ENCODE data around the gene PTPRT.

Gene PTPRT

DNA sequence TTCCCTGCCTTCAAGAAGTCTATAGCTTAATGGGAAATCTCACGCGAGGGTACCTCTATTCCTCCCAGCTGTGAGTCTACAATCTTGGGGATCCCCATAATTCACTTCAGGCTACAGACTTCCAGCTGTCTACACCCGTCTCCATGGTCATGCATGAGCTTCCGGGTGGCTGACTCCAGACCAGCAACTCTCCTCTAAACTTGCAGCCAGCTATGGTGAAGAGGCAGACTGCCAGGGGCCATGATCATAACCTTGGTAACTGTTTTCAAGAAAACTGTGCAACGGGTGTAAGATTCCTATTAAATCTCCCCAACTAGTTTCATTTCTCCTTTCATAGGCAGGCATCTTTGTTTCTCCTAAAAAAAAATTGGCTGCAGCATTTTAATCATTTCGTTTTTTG, 1037.1 kb downstream of the PTPRT start:
- no peak for DNase-seq

DNA sequence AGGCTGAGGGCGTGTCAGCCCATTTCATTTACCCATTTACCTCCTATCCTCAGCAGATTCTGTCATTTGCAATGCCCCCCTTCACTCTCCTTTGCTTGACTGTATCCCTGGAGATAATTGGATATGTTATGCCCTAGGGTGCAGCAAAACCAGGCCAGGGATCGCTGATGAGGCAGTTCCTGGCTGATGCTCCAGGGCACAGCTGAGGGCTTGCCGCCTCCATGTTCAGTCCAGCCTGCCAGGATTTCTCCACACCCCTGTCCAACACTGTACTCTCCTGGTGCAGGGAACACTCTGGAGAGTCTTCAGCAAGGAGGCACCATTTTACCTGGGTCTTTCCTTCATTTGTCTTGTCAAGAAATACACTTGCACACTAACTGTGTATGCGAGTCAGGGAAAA, 1039.5 kb downstream of the PTPRT start:
- DNase-seq, result no peak

DNA sequence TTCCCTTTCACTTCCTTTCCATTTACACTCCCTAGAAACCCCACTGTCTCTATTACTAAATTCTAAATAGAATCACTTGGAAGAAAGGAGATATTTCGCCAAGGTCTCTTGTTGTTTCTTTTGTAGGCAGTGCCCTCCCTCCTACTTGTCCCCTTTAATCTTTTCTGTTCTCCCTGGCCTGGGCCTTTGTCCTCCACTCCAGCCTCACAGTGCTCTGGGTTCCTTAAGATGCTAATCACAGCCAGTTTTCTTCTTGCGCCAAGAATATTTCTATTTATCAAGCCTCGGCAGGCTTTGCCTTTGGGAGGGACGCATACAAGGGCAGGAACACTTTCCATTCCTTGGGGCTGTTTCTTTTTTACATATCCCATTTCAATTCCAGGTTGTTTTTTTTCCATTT, 1051.0 kb downstream of the PTPRT start:
- DNase-seq, result no peak

DNA sequence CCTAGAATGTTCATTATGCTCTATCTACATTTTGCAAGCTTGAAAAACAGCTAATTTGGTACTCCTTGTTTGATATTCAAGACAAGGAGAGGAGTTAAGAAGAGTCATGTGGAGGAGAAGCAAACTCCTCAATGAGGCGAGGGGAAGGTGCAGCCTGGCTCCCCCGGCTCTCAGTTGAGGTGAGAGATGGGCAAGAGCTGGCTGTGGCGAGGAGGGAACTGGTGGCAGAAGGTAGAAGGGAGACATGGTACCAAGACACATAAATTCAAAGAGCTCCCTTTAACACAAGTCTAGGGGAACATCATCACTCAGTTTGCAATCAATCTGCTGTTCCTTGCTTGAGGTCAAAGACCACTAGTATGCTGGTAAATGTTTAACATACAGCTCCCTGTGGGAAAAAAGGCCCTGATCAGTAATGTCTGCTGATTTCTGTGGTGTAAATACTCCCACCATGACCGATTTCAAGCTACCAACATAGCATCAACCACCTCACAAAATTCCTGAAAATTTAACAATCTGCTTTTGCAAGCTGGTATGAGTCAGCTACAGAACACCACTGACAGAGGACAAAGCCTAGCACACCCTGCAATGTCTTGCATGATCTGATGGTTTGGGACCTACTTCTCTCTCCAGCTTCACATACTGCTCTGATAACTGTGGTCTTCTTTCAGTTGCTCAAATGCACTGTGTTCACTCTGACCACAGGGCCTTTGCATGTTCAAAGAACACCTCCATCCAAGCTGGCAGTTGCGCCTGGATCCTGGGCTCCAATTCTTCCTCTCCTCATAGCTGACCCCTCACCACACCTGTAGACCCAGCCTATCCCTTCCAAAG, 1055.2 kb downstream of the PTPRT start:
- no peak for DNase-seq

DNA sequence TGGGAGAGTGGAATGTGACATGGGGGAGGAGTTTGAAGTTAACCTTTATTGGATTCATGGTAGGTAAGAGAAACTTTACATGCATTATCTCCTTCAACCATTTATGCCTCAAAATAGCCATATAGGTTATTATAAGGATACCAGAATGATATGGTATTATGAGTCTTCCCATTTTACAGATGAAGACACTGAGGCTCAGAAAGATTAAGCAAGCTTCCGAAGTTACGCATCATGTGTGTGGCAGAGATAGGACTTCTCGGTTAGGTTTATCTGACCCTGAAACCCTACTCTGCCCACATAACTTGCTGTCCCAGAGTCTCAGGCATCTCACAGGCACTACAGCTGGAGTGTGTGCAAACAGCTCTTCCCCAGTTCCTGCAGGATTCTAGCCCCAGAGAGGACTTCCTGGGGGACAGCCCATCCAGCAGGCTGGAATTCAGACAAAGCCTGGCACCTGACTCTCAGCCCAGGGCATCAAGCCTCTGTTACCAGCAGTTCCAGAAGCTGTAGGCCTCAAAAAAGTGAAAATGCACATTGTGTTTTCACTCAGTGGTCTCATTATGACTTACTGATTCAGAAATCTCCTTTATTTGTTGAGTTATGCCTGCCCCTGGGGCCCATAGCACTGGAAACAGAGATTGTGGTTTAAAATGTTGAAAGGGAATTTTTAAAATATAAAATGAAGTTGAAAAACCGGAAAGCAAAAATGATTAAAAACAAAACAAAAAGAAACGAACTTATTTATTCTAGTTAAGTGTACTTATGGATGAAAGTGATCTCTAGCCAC, 1058.7 kb downstream of the PTPRT start:
- no peak for DNase-seq

DNA sequence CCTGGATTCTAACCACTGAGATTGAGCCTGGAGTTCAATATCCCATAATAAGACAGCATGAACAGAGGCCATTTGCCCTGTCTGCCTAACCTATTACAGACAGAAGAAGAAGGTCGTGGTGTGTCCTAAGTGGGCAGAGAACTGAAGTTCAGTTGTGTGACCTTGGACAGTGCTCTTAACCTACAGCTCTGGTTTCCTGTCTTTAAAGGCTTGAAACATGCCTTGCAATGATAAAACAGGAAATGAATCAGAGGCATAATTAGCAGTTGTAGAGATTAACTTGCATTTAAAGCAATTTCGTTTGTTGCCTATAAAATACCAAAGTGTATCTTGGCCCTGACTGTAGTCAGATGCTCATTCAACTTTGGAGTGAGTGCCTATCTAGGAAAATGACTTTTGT, 1064.3 kb downstream of the PTPRT start:
- DNase-seq, result no peak

DNA sequence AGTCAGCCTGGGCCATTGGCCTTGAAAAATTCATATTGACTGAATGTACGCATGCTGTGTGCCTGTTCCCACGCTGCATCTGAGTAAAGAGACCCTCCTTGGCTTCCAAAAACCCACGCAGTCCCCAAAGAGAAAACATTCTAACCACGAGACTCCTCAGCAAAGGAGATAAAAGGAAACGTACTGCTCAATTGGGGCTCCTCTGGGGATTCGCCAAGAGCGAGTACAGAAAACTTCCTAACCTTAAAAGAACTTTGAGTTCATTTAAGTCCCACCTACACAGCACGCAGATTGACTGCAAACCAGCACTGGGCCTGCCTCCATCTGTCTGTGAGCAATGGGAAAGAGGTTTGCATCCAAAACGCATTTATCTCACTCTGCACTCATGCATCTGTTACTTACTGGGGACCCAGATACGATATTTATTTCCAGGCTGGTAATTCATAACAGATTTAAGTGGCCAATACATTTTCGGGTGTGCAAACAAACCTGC, 1065.7 kb downstream of the PTPRT start:
- DNase-seq, result no peak

DNA sequence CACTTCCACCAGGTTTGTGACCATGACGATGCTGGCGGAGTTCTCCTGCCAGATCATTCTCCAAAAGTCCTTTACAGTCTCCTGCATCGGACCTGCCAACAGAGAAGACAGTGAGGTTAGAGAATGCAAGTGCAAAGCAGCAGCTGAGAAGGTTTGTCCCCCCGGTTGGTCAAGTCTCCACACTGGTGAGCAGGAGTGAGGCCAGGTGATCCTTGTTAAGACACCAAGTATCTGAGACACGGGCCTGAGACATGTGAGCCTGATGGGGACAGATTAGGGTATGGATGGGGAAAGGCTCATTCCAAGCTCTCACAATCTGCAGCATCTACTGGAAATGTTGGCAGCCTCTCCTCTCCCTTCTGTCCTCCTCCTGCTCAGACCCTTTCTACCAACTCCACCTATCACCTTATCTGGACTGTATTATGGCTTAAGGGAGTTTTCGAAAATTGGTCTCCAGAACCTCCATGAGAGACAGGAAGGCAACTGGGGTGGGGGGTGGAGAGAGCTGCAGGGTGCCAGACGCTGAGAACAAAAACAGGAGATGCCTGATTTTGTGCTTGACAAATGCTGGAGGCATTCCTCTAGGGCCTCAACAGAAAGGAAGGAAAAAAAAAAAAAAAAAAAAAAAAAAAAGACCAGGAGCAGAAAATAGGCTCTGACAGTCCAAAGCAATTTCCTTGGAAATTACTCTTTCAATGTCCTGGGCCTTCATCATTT, 1071.1 kb downstream of the PTPRT start:
- no peak for DNase-seq

DNA sequence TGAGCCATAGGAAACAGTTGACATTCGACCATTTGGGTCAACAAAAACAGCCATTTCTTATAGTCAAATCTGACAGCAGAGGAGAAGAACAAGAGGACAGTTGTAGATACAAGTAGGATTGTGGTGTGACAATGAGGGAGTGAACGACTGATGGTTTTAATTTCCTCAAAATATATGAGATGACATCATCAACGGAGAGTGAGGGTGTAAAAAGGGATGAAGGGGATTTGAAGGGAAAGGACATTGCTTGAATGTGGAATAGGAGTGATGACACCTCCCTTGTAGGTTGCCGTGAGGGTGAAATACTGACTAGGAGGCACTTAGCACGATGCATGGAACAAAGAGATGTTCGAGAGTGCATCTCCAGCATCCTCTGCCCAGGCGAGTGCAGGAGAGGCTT, 1071.7 kb downstream of the PTPRT start:
- no peak for DNase-seq

DNA sequence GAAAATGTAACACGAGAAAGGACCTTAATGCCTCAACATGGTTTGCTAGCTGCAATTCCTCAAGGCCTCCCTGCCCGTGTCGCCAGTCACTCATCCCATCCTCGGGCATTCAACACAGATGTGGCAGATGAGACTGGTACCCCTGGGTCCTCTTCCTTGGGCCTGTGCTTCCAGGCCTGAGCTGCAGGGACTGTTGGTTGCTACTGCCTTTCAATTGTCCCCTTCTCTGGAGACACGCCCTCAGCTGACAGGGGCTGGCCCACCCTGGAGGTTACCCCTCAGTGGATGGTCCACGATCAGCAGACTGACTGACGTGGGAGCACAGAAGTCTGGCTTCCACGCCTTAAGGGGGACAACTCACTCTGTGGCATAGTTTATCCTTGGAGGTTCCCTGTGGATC, 1076.5 kb downstream of the PTPRT start:
- DNase-seq, result no peak

DNA sequence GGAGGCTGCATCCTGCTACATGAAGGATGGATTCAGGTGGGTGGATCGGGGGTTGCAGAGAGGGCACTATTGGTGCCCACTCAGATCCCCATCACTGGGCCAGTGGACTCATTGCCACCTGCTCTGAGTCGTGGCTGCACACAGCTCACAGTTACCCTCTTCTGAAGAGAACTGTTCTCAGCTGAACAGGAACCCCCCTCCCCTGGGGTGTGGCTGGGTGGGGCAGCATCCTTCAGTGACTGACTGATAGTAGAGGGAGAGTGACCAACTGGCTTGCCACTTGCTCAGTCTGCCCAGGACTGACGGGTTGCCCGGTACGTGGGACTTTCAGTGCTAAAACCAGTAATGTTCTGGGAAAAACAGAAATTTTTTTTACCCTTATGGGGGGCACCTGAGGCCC, 1077.5 kb downstream of the PTPRT start:
- DNase-seq, result no peak

DNA sequence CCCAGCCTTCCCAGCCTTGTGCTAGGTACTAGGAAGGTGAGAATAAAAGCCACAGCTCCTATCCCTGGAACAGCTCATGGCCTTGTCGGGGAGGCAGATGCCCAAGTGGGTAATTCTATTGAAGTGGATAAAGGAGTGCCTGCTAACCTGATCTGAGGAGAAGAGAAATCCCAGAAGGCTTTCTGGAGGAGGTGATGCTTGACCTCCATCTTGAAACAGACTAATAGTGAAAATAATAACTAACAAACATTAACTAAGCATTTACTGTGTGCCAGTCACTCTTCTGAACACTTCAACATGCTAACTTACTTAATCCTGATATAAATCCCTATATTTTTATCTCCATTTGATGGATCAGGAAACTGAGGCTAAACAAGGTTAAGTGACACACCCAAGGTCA, 1078.4 kb downstream of the PTPRT start:
- DNase-seq, result no peak

DNA sequence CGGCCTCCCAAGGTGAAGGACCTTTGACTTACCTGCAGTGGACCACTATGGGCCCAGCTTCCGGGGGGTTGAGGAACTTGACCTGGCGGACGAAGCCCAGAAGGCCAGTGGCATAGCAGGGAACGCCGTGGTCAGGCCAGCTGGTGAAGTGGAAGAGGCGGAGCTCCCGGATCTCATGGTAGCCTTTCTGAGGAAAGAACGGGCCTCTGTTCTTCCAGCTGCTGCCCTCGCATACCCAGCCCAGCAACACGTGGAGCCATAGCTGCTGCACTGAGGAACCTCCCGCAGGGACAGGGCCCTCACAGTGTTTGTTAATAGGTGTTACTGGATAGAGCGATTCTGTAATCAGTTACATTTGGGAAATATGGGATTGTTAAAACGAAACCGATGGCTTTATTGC, 1079.4 kb downstream of the PTPRT start:
- DNase-seq, result no peak

DNA sequence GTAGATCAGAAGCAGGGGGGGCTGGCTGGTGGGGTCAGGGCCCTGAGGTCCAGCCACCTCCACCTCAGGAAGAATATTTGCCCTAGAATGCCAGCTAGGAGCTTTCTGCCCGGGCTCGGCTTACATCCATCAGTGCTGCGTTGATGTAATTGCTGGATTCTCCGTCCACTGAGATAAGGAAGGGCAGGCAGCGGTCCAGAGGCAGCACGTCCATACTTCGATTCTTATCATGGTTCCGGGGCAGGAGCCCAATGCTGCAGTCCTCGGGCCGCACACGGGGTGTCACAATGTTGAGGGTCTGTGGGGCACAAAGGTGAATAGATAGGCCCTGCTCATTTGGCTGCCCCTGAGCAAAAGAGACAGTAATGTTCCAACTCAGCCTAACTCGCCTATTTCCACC, 1087.7 kb downstream of the PTPRT start:
- DNase-seq, result no peak

DNA sequence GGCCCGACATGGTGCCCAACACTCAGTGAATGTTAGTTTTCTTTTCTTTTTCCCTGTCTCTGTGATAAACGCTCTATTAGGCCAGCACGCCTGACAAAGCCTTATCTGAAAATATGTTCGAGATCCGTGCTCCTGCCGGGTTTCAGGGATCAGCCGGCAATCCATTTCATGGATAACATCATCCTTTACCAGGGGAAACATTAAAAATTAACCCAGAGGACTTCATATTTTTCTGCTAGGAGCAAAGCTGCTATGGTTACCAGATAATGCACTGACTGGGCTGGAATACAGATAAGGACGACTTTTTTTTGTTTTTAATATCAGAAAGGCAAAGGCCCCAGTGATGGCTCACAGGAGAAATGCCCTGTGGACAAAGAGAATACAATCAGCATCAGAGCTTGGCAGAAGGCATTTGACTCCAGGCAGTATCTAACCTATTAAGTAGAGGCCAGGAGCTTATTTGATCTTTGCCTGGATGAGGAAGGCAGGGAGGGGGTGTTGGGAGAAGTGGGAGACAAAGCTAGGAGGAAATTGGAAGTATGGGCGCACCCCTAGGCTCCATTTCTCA, 1089.5 kb downstream of the PTPRT start:
- no peak for DNase-seq

DNA sequence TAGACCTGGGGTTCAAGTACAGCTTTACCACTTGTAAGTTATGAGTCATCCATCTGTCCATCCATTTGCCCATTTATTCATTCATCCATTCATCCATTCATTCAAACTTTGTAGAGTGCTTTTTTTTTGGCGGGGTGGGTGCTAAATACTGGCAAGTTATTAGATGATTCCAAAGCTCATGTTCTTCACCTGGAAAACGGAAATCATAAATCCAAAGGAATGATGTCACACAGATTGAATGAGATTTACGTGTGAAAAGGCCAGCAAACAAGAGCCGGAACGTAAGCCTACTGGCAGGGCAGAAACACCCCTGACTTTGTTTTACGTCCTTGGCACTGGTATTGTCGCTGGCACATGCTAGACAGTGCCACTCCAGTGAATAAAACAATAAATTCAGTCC, 1090.6 kb downstream of the PTPRT start:
- DNase-seq, result no peak

DNA sequence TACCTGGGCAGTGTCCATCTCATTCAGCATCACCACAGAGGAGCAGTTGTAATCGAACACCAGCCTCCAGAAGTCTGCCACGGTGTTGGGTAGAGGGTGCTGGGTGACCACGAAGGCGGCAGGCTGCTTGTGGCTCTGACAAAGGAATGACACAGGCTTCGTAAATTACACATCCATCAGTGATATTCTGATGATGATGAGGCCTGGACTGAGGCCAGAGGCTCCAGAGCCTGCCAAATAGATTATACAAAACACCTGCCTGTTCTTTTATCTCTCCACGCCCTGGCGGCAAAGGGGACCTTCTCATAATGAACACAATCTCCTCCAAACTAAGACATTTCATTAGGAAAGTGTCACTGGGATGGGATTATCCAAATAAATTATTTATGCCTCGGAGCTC, 1091.3 kb downstream of the PTPRT start:
- no peak for DNase-seq

DNA sequence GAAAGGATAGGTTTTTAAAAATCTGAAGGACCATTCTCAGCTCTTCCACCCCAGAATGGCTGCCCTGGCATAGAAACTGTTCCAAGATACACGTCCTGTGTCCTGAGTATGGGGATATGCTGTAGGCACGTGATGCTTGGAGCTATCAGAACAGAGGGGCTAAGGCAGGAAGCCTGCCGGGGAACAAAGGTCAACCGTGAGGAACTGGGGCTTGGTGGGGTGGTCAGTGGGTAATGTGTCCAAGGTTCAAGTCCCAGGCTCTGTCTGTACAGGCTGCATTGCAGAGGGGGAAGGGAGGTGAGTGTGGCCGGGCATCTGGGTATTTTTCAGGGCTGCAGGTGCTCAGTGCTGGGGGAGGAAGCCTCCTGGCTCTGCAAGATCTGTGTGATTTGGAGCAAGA, 1092.0 kb downstream of the PTPRT start:
- DNase-seq, result no peak

DNA sequence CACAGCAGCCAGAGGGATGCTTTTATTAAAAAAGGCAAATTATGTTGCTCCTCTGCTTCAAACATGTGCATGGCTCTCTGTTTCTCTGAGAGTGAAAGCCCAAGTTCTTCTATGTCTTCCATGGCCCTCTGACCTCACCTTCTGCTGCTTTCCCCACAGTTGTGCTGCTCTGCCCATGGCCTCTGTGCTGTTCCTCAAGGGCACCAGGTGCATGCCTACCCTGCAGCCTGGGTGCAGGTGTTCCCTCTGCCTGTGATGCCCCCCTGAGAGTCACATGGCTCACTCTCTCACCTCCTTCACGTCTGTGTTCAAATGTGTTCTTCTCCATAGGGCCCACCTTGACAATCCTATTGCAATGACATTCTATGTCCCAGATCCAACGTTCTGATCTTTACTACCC, 1094.5 kb downstream of the PTPRT start:
- DNase-seq, result no peak

DNA sequence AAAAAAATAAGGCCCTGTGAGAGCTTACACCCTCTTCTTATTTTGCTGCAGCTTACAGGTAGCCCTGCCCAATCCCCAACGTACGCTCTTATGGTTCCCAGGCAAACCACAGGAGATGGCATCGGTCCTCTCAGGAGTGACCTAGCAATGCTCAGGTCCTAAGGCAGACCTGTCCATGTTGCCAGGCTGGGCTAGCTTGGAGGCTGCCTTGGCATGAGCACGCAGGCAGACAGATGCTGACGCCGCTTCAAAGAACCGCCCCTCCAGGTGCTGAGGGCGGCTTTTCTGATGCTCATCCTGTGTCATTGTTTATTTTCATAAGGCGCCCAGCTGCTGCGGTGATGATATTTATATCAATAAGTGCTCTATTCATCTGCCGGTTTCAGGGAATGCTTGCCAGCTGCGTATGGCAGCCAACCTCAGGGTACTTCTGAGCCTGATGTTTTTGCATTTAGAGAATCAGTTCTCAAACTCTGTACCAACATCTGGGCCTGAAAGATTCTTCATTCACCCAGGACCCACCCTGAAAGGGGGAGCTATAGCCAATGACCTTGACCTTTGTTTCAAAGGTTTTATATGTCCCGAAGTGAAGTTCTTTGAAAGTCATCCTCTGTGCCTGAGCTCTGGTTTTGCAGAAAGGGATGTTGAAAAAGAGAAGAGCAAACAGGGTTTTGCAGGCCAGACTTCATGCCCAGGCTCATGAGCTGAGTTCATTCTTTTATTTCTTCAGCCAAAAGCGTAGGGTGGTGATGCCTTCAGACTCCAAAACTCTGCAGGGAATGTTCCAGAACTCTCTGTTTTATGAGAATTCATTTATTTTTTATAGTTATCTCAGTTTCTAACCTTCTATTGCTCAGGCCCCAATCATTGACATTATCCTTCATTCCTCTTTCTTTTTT, 1095.9 kb downstream of the PTPRT start:
- no peak for DNase-seq

DNA sequence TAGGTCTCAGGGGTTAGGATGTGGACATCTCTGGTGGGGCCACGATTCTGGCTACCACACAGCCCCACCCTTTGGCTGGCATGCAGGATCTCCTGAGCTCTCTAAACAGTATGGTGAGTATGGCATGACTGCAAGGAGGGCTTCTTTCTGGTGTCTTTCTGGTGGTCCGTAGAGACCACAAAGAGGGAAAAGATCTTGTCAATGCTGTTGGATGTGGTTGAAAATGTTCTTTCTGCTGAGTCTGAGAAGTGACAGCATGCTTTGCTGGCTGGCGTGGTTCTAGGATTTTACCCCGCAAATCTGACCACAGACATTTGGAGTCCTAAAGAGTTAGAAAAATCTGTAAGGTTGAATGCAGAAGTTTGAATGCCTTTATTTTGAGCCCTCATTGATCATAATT, 1096.7 kb downstream of the PTPRT start:
- DNase-seq, result no peak

DNA sequence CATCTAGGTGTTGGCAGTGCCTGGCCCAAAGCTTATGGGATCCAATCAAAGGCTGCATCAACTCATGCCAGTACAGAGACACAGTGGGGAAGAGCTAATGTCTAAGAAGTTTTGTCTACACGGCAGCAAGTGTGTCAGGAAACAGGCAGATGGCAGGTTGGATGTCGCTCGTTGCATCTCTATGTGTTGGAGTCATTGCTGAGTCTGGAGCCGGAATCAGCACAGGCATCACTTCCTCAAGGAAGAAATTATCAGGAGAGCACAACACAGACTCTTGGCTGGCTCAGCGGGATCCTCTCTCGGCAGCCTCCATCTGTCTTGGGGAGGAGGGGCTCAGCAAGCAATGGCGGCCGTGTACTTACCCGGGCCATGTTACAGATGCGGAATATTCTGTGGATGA, 1104.3 kb downstream of the PTPRT start:
- DNase-seq, result no peak
